ENCODE results near the gene PTN. TPM values are rescaled to one million over a fixed set of nuclear protein-coding genes. Genes with fewer than 3 reads are reported as not detected.

Gene PTN, protein sequence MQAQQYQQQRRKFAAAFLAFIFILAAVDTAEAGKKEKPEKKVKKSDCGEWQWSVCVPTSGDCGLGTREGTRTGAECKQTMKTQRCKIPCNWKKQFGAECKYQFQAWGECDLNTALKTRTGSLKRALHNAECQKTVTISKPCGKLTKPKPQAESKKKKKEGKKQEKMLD
- total RNA-seq: 18.8 TPM
- long read RNA-seq, transcript PTN-201 (5 exons, 1,614 nt): major isoform, 28 of 31 reads
- long read RNA-seq, partial matches to known transcripts: 1 of 31 reads
- long read RNA-seq, other reads (novel, unspliced or antisense): 2 of 31 reads

DNA sequence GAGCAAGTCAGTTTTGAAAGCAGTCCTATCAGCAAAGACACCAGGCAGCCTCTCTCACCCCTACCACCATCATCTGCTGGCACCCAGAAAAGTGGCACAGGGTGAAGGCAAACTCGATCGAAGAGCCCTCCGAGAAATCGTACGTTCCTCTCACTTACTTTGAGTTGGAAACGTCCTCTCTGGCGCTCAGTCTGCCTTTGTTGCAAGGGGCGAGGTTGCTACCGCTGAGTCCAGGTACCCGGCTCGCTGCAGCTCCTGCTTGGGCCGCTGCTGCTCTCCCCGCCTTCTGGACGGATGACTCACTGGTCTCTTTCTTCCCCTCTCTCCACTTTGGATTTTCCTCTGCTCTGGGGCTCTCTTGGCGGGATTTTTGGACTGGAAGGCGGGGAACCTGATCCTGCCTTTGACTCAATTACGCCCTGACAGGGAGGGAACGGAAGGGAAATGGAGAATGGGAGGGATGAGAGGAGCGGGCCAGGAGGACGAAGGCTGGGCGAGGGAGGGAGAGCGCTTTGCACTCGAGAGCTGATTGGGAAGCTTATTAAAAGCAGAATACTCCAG is at the start of gene PTN:
PTN (minus strand) TSS at position 453 of the 561 bp plus-strand sequence. CDS start 88,760 bp downstream, outside the sequence.
- intact Hi-C loops (cut with DNase I): no loop called here
- ATAC-seq (ENCODE audit: poor library complexity): peak; percentile 93
- peak; percentile 63 for DNase-seq

DNA sequence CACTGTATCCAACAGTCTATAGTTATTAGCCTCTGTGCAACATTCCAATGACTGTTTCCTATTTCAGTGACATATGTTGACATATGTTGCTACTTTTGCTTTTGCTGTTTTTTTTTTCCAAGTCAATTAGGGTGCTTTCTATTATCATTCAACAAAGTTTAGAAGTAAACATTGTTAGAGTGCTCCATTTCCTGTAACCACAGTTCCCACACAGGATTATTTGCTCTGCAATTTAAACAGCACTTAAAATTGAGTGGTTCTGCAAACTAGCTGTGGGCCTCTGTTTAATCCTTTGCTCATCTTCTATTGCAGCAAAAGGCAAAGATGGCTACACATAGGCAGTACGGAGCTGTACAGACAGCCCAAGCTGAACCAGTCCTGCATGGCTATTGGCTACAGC is 46.5 kb upstream of the PTN start:
- intact Hi-C loops (cut with DNase I): no loop called here
- no peak for DNase-seq
- no peak for ATAC-seq (ENCODE audit: poor library complexity)

DNA sequence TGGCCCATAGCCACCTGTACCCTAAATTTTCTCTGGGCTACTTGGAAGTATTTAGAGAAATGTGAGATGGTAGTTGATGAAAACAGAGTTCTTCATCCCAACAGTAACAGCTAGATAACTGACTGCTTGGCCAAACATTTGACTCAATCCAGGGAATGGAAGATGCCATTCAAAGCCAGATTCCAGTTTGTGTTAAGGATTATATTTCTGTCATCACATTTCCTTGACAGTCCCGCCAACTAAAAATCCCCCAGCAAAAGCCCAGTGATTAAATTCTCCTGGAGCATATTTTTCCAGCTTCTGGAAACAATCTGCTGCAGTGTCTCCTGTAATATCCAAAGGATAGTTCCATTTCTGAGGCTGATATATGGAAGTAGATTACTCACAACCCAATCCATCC is 45.4 kb upstream of the PTN start:
- DNase-seq (no peak), ATAC-seq (ENCODE audit: poor library complexity) (no peak)
- intact Hi-C loops (cut with DNase I): no loop called here

DNA sequence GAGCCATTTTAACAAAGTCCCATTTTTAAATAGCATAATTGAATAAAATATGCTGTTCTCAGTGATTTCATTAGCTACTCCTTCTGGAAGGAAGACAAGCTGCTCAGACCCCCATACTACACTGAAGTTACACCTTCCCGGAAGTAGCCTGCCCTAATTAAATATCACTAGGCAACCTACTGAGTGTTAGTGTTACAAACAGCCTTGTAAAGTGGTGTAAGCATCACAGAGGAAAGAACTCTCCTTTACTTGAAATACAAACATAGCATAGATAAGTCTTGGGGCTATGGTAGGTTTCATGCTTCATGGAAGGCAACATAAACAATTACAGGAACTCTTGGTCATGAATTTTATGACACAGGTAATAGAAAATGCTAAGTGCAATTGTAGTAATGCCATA is 43.4 kb upstream of the PTN start:
- no peak for DNase-seq
- ATAC-seq (ENCODE audit: poor library complexity): no peak
- intact Hi-C loops (cut with DNase I): no loop called here

DNA sequence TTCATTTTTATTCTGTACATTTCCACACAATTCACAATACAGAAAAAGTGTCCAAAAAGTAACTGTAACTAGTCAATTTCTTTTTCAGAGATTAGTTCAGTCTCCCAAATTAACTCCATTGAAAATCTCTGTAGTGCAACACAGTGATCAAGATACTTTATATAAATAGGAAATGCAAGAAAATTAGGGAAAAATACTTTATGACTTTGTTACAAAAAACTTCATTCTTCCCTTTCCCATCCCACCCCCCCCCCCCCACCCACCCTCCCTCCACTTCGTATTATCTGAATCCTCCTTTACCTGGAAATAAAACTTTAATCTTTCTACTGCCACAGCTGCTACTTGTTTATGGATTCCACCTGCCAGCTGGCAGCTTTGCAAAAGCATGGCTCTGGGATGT is 37.5 kb upstream of the PTN start:
- DNase-seq (no peak), ATAC-seq (ENCODE audit: poor library complexity) (no peak)
- intact Hi-C loops (cut with DNase I): no loop called here

DNA sequence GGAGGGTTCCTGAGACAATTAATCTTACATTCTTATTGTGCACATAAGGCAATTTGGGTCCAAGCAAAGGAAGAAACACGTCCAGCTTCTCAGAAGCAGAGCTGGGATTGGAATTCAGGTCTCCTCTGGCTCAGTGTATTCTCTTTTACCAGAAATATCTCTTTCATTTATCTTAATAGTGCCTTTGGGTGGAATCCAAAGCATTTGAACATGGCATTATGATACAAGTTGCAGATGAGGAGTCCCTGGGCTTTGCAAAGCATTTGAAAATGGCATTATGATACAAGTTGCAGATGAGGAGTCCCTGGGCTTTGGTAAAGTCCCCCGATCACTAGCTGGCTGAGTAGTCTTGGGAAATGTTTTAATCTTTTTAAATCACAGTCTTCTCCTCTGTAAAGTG is 30.0 kb upstream of the PTN start:
- no peak for ATAC-seq (ENCODE audit: poor library complexity)
- intact Hi-C loops (cut with DNase I): no loop called here
- no peak for DNase-seq

DNA sequence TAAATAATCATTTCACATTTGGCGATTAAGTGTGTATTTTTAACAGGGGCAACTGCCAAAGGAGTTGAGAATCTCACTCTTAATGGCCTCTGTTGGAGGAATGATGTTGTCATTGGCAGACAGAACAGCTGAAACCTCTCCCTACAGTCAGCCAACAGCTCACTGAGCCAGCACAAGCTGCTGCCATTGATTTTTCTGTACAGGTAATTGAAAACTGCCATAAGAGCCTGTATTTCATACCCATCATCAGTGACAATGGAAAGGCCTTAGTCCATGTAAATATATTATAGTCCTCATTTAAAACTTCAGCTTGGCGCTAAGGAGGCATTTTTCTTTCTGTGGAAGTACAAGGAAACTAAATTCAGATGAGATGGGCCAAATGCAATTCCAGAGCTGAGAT is 28.1 kb upstream of the PTN start:
- ATAC-seq (ENCODE audit: poor library complexity) (no peak), DNase-seq (no peak)
- intact Hi-C loops (cut with DNase I): no loop called here

DNA sequence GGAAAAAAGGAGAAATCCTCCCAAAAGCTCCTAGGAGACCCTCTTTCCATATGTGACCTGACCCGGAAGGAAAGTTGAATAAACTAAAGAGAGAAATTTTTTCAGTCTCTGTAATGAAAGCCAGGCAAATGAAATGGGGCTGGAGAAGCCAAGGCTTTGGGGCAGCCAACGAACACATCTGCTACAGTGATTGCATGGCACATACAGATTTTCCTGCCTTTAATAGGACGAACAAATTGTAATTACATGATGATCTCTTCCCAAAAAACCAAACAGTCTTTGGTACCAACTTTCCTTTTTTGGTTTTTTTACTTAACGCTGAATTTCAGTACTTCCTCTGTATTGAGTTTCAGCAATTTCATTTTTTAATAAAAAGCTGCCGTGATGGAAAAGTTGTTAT is 23.5 kb upstream of the PTN start:
- intact Hi-C loops (cut with DNase I): no loop called here
- no peak for DNase-seq
- ATAC-seq (ENCODE audit: poor library complexity): no peak

DNA sequence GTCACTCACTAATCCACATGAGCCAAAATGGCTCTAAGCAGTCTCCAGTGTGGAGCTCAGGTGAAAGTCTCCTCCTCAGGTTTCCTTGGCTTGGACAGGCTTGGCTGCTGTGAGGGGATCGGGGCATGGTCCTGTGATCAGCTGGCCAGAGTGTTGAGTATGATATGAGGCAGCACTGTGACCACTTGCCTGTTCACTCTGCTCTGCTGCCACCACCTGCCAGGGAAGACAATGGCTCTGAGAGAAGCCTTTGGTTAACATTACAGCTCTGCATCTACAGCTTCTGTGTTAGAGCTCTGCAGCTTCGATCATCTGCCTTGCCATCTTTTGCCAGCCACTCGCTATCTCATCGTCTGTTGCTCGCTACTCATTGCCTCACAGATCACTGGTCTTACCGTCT is 20.1 kb upstream of the PTN start:
- intact Hi-C loops (cut with DNase I): no loop called here
- DNase-seq: no peak
- ATAC-seq (ENCODE audit: poor library complexity): no peak

DNA sequence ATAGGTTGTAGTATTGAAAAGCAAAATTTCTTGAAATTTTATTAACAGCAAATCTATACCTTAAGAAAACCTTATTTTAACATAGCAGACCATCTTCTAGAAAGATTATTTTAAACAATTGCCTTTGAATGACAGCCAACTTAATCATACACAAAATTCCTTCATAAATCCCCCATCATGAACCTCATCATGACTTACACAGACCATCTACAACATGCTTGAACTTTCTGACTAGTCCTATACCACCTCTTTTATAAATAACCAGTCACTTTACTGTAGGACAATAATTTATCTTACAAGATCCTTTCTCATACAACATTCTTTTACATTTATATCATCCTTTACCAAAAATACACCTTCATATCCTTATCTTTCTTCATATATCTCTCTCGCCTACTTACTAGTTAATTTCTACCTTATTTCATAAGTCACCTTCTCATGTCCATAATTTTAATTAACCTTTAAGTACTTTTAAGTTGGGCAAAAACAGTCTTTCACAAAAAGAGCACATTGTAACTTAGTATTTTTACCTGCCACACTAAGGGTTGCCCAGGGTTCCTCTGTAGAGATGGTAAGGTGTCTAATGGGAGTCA is 16.6 kb upstream of the PTN start:
- intact Hi-C loops (cut with DNase I): no loop called here
- ATAC-seq (ENCODE audit: poor library complexity) (no peak), DNase-seq (no peak)

DNA sequence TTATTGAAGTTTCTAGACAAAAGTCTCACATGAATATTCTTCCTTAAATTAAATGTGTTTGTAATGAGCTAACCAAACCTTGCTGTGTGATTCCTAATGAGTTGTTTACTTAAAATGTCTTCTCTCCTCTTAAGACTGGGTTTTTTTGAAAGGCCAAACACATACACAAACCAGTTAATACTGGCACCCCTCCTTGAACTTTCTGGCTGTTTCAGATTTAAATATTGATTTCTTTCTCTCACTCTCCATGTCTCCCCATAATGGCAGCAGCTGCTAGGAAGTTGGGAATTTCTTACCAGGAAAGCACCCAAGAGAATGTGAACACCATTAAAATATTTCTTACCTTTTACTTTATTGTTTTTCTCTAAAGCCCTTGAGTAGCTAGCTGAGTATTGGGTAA is 11.4 kb upstream of the PTN start:
- intact Hi-C loops (cut with DNase I): no loop called here
- no peak for DNase-seq
- ATAC-seq (ENCODE audit: poor library complexity): no peak

DNA sequence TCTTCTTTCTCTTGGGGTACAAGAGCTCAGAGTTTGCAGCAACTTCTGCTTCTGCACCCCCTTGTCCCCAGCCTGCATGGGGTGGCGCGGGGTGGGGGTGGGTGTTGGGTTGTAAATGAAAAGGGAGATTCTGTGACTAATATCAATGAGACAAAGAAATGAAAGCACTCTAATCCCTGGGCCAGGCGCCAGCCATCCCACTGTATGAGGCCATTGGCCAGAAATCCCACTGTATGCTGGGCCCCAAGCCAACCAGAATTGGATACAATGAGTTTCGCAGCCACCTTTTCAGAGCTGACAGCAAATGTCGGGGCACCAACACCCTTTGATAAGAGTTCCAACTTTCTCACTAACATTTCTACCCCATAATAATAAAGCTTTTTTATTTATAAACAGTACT is 10.9 kb upstream of the PTN start:
- ATAC-seq (ENCODE audit: poor library complexity) (no peak), DNase-seq (peak; percentile 47)
- intact Hi-C loops (cut with DNase I): no loop called here

DNA sequence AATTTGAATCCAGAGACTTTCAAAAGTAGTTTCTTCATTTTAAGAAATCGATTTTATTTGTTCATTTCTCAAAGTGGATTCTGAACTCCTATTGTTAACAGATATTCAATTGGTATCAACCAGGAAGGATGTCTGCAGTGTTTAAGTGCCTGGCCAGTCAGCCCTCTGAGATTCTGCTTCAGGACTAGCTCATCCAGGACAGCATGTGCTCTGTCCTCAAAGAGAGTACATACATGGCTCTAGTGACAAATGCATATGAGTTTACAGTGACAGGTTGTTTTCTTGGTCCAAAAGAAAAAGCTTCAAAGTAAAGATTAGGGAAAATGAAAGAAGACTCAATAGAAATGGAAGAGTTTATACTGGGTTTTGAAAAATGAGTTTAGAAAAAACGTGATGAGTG is 8.4 kb upstream of the PTN start:
- DNase-seq (no peak), ATAC-seq (ENCODE audit: poor library complexity) (no peak)
- intact Hi-C loops (cut with DNase I): no loop called here

DNA sequence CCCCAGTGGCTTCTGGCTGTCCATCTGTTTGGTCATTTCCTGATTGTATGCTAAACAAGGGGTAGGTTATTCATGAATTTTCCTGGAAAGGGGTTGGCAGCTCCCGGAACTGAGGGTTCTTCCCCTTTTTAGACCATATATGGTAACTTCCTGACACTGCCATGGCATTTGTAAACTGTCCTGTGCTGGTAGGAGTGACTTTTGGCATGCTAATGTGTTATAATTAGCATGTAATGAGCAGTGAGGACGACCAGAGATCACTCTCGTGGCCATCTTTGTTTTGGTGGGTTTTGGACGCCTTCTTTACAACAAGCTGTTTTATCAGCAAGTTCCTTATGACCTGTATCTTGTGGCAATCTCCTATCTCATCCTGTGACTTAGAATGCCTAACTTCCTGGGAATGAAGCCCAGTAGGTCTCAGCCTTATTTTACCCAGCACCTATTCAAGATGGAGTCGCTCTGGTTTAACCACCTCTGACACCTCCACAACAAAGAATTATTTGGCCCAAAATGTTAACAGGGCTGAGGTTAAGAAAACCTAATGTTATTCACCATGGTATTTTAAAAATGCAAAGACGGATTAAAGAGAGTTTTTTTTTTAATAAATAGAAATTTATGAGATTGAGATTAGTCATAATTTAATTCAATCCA is 2.4 kb upstream of the PTN start:
- intact Hi-C loops (cut with DNase I): no loop called here
- no peak for DNase-seq
- no peak for ATAC-seq (ENCODE audit: poor library complexity)

DNA sequence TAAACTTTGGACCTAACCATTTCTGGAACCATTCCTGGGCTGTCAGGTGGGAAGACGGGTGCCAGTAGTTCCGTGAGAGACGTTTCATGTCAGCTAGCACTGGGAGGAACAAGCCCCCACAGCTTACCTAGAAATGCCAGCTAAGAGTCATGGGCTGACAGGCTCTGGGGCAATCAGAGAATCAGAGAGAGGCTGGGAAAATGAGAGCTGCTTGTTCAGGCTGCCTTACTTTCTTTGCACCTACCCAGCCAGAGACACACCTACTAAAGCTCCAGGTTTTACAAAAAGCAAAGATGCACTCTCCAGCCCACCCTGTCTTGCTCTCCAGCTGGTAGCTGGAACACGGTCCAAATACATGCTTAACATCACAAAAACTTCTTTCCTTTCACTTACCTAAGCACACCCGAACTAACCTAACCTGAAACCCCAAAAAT is 688 bp downstream of the PTN start:
- peak; percentile 31 for ATAC-seq (ENCODE audit: poor library complexity)
- no peak for DNase-seq
- intact Hi-C loops (cut with DNase I): no loop called here

DNA sequence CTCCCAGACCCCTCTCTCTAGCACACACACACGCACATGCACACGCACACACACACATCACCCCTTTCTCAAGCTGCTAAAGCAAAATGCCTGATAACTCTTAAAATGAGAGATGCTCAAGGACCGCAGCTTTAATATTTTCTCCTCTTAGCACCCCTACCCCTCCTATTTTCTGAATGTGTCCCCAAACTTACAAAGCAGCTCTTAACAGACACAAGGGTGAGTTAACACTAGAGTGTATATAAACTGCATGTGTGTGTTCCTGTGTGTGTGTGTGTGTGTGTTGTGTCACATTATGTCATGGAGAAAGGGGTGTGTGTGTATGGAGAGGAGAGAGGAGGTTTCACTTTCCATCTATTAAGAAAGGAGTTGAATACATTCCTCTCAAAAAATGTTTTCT is 1.3 kb downstream of the PTN start:
- intact Hi-C loops (cut with DNase I): no loop called here
- no peak for DNase-seq
- ATAC-seq (ENCODE audit: poor library complexity): peak; percentile 60

DNA sequence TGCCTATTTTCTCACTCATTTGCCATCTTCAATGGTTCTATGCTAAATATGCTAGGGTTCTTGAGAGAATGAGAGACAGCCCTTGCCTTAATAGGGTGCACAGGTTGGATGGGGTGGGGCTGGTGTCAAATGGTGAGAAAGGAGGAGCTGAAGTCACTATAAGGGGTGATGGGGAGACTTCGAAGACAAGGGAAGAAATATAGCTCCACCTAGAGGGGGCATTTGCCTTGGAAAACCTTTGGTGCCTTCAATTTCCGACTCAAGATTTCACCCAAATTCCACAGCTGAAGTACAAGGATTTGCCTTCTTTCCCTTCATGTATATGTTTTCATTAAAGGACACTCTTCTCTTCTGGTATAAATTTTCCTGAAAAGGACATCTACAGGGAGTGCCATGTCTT is 5.6 kb downstream of the PTN start:
- ATAC-seq (ENCODE audit: poor library complexity) (no peak), DNase-seq (no peak)
- intact Hi-C loops (cut with DNase I): no loop called here

DNA sequence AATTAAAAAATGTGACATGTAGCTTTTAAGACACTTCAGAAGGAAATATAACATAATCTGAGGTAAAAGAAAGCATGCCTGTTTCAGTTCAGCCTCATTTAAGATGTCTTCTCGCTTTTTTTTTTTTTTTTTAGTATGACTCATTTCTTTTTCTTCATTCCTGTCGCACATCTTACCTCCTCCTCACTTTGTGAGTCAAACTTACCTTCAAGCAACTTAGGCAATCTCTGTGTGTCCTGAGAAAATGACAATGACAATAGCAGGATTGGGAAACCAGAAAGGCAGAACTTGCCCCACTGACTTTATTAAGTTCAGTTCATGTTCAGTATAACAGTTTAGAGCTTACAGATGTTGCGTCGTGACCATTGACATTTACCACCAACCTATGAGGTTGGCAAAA is 7.7 kb downstream of the PTN start:
- no peak for DNase-seq
- no peak for ATAC-seq (ENCODE audit: poor library complexity)
- intact Hi-C loops (cut with DNase I): no loop called here

DNA sequence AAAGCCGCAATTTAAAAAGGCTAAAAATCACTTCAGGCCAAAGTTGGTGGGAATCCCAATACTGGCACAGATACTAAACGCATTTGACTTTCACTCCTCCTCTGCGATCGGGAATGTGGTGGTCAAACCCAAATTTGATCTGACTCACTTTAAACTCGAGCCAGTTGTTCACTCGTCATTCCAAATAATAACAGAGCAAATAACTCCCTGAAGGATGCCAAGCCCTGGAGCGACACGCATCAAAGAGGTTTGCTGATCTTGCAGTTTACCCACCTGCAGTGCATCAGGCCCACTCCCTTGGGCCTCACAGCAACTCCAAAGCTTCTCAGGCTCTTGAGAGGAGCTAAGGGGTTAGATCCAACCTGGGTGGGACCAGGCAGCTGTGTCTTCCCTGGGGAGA is 12.2 kb downstream of the PTN start:
- ATAC-seq (ENCODE audit: poor library complexity) (no peak), DNase-seq (no peak)
- intact Hi-C loops (cut with DNase I): no loop called here

DNA sequence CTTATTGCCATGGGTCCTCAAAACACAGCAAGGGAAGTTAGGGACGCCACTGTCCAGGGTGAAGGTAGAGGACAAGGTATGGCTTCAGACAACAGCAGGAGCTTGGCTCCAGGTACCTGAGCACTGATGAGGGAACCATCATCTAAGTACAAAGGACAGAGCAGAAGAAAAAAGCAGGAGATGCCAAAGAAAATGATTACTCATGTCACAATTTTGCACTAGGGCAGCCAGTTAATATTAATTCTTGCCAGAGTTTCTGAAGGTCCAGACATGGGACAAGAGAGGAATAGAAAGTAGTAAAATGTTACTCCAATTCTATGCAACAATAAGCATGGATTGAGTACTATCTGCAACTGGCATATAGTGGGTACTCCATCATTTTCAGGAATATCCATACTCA is 14.1 kb downstream of the PTN start:
- intact Hi-C loops (cut with DNase I): no loop called here
- no peak for DNase-seq
- ATAC-seq (ENCODE audit: poor library complexity): peak; percentile 66

Data from Right ventricle myocardium superior (tissue), 1 donor.